WERI-Rb-1 (cell line): ENCODE measurements around the gene GOLGA3.

ENCODE experiments used
- DNase-seq: peaks from one replicate; pipeline ENCODE4 v3.0.0-alpha.2; 2020
- H3K27ac ChIP-seq: fragments of 250-450 bp; sonication (Bioruptor Pico); 2 replicates; pipeline ENCODE4 v1.5.1; 2020; ENCODE audit warnings: mild to moderate bottlenecking, moderate library complexity
- H3K27me3 ChIP-seq: fragments of 250-450 bp; sonication (Bioruptor Pico); 2 replicates; pipeline ENCODE4 v1.5.1; 2021; ENCODE audit warnings: mild to moderate bottlenecking, low read depth, moderate library complexity; ENCODE audit not compliant: insufficient read depth, severe bottlenecking
- H3K36me3 ChIP-seq: fragments of 250-450 bp; sonication (Bioruptor Pico); 2 replicates; pipeline ENCODE4 v1.5.1; 2020; ENCODE audit warnings: mild to moderate bottlenecking, moderate library complexity
- H3K4me3 ChIP-seq: 2 replicates; pipeline ENCODE4 v1.5.1; 2011; ENCODE audit warnings: low read depth, mild to moderate bottlenecking, control low read depth, low read length
- H3K9me3 ChIP-seq: fragments of 250-450 bp; sonication (Bioruptor Pico); 2 replicates; pipeline ENCODE4 v1.5.1; 2021; ENCODE audit warnings: mild to moderate bottlenecking, moderate library complexity; ENCODE audit not compliant: severe bottlenecking
- TF ChIP-seq, protein P1 (sequence below): IDR thresholded peaks from 2 replicates; pipeline ENCODE4 v1.5.1; 2011; ENCODE audit warnings: low read depth, mild to moderate bottlenecking, control low read depth, inconsistent platforms, low read length

GOLGA3 gene

DNA sequence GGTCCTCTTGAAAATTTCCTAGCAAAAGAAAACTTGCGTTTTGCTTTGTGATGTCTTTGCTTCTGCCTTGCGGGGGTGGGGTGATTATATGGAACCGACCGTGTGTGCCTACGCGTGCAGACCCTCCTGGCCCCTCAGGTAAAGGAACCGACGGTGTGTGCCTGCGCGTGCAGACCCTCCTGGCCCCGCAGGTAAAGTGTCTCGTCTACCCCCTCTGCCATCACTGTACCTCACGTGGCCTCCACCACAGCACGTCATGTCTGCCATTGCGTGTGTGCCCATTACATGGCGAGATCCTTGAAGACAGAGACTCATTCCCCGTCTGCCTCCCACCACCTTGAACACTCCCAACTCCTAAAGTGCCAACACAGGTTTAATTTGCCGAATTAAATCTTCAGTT, 3.6 kb downstream of the GOLGA3 start:
- no peaks in the 10 kb centered on the region for H3K27me3 ChIP-seq
- TF ChIP-seq, protein P1, sequence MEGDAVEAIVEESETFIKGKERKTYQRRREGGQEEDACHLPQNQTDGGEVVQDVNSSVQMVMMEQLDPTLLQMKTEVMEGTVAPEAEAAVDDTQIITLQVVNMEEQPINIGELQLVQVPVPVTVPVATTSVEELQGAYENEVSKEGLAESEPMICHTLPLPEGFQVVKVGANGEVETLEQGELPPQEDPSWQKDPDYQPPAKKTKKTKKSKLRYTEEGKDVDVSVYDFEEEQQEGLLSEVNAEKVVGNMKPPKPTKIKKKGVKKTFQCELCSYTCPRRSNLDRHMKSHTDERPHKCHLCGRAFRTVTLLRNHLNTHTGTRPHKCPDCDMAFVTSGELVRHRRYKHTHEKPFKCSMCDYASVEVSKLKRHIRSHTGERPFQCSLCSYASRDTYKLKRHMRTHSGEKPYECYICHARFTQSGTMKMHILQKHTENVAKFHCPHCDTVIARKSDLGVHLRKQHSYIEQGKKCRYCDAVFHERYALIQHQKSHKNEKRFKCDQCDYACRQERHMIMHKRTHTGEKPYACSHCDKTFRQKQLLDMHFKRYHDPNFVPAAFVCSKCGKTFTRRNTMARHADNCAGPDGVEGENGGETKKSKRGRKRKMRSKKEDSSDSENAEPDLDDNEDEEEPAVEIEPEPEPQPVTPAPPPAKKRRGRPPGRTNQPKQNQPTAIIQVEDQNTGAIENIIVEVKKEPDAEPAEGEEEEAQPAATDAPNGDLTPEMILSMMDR, result no peak
- H3K27ac ChIP-seq, result no peak overlapping the region
- DNase-seq, result no peak
- H3K36me3 ChIP-seq, result peaks cover 40% of the 10 kb centered on the region
- no peak overlapping the region for H3K4me3 ChIP-seq
- no peaks in the 10 kb centered on the region for H3K9me3 ChIP-seq

- Histone ChIP-seq H3K36me3 (peaks cover 51% of the 10 kb centered on the region), H3K27me3 (no peaks in the 10 kb centered on the region), H3K4me3 (no peak overlapping the region), H3K27ac (no peak overlapping the region), H3K9me3 (no peaks in the 10 kb centered on the region)
- DNase-seq, result no peak
- TF ChIP-seq, protein P1, result no peak
Observed at GRCh38 chr12:132824053-132824452, 4.6 kb downstream of the GOLGA3 start.

GRCh38 chr12:132818562-132818961, 10.1 kb downstream of the GOLGA3 start:
- Histone ChIP-seq H3K27ac (no peak overlapping the region), H3K27me3 (no peaks in the 10 kb centered on the region), H3K36me3 (peaks cover 61% of the 10 kb centered on the region), H3K9me3 (no peaks in the 10 kb centered on the region), H3K4me3 (no peak overlapping the region)
- TF ChIP-seq, protein P1, result no peak
- no peak for DNase-seq

DNA sequence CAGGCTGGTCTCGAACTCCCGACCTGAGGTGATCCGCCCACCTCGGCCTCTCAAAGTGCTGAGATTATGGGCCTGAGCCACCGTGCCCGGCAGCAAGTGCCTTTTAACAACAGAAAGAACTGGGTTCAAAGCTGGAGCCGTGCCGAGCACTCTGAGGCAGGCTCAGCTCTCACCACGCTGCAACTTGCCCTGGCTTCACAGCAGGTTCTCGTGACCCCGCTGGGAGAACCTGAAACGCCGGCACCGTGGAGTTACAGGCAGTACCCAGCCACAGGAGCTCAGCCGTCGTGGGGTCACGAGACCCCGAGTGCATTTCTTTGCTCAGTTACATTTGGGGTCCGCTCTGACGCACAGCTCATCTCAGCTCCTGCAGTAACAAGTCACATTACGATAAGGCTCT, 14.4 kb downstream of the GOLGA3 start:
- TF ChIP-seq, protein P1, result no peak
- Histone ChIP-seq H3K9me3 (no peaks in the 10 kb centered on the region), H3K27ac (no peak overlapping the region), H3K36me3 (peaks cover 56% of the 10 kb centered on the region), H3K27me3 (no peaks in the 10 kb centered on the region), H3K4me3 (no peak overlapping the region)
- no peak for DNase-seq

- Histone ChIP-seq H3K27ac (no peak overlapping the region), H3K27me3 (no peaks in the 10 kb centered on the region), H3K4me3 (no peak overlapping the region), H3K36me3 (peaks cover 53% of the 10 kb centered on the region), H3K9me3 (no peaks in the 10 kb centered on the region)
- DNase-seq, result no peak
- TF ChIP-seq, protein P1, result no peak
Observed at GRCh38 chr12:132813443-132813842, 15.2 kb downstream of the GOLGA3 start.

DNA sequence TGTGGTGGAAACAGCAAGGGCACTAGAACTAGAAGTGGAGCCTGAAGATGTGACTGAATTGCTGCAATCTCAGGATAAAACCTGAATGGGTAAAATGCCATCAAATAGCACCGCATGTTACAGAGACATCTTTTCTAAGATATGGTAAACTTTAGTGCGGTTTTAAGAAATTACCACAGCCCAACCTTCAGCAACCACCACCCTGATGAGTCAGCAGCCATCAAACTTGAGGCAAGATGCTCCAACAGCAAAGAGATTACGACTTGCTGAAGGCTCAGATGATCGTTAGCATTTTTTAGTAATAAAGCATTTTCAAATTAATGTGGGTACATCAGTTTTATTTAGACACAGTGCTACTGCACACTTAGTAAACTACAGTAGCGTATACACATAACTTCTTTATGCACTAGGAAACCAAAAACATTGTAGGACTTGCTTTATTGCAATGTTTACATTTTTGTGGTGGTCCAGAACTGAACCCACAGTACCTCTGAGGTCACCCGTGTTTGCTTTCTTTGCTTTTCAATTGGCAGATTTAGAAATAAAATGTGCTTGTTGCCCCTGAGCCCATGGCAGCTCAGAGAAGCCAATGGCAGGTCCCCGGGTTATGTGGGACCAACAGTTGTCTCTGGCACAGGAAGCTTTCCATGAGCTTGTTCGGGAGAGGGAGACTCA, 15.9 kb downstream of the GOLGA3 start:
- Histone ChIP-seq H3K27ac (no peak overlapping the region), H3K4me3 (no peak overlapping the region), H3K27me3 (no peaks in the 10 kb centered on the region), H3K36me3 (peaks cover 56% of the 10 kb centered on the region), H3K9me3 (no peaks in the 10 kb centered on the region)
- no peak for DNase-seq
- TF ChIP-seq, protein P1, result no peak
